ENCODE measurements around the gene FARP1.

- TF ChIP-seq CTCF (IDR thresholded peaks at IDR 0.05) (no peak), POLR2A (IDR thresholded peaks at IDR 0.05) (no peak)
Measured at GRCh38 chr13:98169331-98169730, 26.4 kb downstream of the FARP1 start.
